Lung (tissue), 12 donors: ENCODE measurements around the gene HMGN4. TPM values are rescaled to one million over a fixed set of nuclear protein-coding genes. Genes with fewer than 3 reads are reported as not detected.
A peak's percentile ranks its signal among the peaks of the same experiment; 100 is the strongest.

Experiments
- ATAC-seq: fragments of 200-7000 bp; cut with Tn5 transposase; one replicate; pipeline ENCODE4 v1.9.1; 2020; ENCODE audit warnings: moderate number of reproducible peaks; ENCODE audit not compliant: insufficient read depth, low FRiP score
- DNase-seq, 3 donors: peaks; one replicate each; pipeline ENCODE4 v3.0.0-alpha.2; 2013 to 2017
- H3K27ac ChIP-seq, 2 donors: one replicate each; pipeline ENCODE4 v1.5.1; 2013; ENCODE audit warnings: mild to moderate bottlenecking in 2 of 2, moderate library complexity in 2 of 2, control low read depth in 1 of 2, inconsistent platforms in 1 of 2, low read depth in 1 of 2, low read length in 1 of 2
- H3K27me3 ChIP-seq, 3 donors: one replicate each; pipeline ENCODE4 v1.5.1; 2013; ENCODE audit warnings: low read length in 2 of 3; ENCODE audit not compliant: control insufficient read depth in 3 of 3, insufficient read depth in 3 of 3
- H3K36me3 ChIP-seq, 4 donors: one replicate each; pipeline ENCODE4 v1.5.1; 2013; ENCODE audit warnings: low read length in 4 of 4, mild to moderate bottlenecking in 1 of 4, moderate library complexity in 1 of 4; ENCODE audit not compliant: control insufficient read depth in 4 of 4, insufficient read depth in 4 of 4
- H3K4me1 ChIP-seq, 5 donors: one replicate each; pipeline ENCODE4 v1.5.1; 2013; ENCODE audit warnings: low read length in 5 of 5, mild to moderate bottlenecking in 2 of 5, moderate library complexity in 1 of 5; ENCODE audit not compliant: control insufficient read depth in 5 of 5, insufficient read depth in 5 of 5
- H3K4me3 ChIP-seq: one replicate; pipeline ENCODE4 v1.5.1; 2013; ENCODE audit warnings: mild to moderate bottlenecking, control low read depth, moderate library complexity
- H3K9ac ChIP-seq, 2 donors: one replicate each; pipeline ENCODE4 v1.5.1; 2013; ENCODE audit warnings: low read length in 2 of 2, control low read depth in 1 of 2; ENCODE audit not compliant: insufficient read depth in 1 of 2
- H3K9me3 ChIP-seq, 4 donors: one replicate each; pipeline ENCODE4 v1.5.1; 2013; ENCODE audit warnings: low read length in 3 of 4, mild to moderate bottlenecking in 1 of 4, moderate library complexity in 1 of 4; ENCODE audit not compliant: control insufficient read depth in 4 of 4, insufficient read depth in 3 of 4
- WGBS, 2 donors: extraction: QIAGEN DNeasy Blood & Tissue Kit; methylation state at CpG; one replicate each; pipeline ENCODE4 v1.1.7; 2013; 5-methylcytosine and 5-hydroxymethylcytosine counted together
- polyA plus RNA-seq, 2 donors: library from polyadenylated mRNA; stranded (reverse); fragments of 200-250 nt; gene quantifications; one replicate each; pipeline ENCODE4 v1.2.1, GENCODE V29; 2013
- total RNA-seq, 2 donors: library from RNA; depleted of rRNA in 1 of 2; stranded (reverse); fragments of >200 nt in 1 of 2; gene quantifications; one replicate each; pipeline ENCODE4 v1.2.1, GENCODE V29; 2014 to 2021
- TF ChIP-seq, protein P1 (sequence below): IDR thresholded peaks from 2 replicates; pipeline ENCODE4 v1.5.1; 2012; ENCODE audit warnings: mild to moderate bottlenecking; ENCODE audit errors: control extremely low read depth, extremely low read depth
- donor health status: control.
- donor health status: control.
- donor health status: Bipolar disorder and iron deficiency.
- donor health status: healthy.
- donor health status: DM: yes; HTN: yes; CAD: no.

Gene HMGN4
- total and polyA plus RNA-seq, 4 donors: 16.1 to 73.3 (median 54.2) TPM

DNA sequence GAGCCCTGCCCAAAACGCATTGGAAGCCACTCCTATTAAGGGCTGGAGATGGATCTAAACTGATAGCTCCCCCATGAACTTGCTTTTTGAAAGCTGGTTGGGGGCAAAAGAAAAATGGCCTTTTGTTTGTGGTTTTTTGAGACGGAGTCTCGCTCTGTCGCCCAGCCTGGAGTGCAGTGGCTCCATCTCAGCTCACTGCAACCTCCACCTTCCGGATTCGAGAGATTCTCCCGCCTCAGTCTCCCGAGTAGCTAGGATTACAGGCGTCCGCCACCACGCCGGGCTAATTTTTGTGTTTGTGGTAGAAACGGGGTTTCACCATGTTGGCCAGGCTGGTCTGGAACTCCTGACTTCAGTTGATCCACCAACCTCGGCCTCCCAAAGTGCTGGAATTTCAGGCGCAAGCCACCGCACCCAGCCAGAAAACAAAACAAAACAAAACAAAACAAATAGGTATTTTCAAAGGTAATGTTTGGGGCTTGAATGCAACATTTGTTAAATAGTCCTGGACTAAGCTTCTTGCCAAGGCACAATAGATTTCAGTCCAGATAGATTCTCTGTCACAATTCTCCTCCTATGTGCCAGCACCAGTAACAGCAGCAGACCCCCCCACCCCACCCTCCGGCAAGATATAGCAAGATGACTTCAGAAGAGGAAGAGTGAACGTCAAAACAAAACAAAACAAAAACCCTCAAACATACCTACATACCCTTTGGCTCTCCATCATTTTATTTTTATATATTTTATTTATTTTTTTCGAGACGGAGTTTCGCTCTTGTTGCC, 32.1 kb downstream of the HMGN4 start:
- TF ChIP-seq, protein P1, sequence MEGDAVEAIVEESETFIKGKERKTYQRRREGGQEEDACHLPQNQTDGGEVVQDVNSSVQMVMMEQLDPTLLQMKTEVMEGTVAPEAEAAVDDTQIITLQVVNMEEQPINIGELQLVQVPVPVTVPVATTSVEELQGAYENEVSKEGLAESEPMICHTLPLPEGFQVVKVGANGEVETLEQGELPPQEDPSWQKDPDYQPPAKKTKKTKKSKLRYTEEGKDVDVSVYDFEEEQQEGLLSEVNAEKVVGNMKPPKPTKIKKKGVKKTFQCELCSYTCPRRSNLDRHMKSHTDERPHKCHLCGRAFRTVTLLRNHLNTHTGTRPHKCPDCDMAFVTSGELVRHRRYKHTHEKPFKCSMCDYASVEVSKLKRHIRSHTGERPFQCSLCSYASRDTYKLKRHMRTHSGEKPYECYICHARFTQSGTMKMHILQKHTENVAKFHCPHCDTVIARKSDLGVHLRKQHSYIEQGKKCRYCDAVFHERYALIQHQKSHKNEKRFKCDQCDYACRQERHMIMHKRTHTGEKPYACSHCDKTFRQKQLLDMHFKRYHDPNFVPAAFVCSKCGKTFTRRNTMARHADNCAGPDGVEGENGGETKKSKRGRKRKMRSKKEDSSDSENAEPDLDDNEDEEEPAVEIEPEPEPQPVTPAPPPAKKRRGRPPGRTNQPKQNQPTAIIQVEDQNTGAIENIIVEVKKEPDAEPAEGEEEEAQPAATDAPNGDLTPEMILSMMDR: no peak
- ATAC-seq: no peak
- no peaks in the 10 kb centered on the region for H3K36me3 ChIP-seq
- no peaks in the 10 kb centered on the region for H3K9me3 ChIP-seq
- 81 to 86% methylated on average over 21 of the region's 21 CpGs for WGBS, 2 donors
- H3K4me1 ChIP-seq: no peaks in the 10 kb centered on the region
- DNase-seq: no peak
- H3K4me3 ChIP-seq: no peak overlapping the region
- H3K27me3 ChIP-seq: peaks cover 0 to 13% (median 10%) of the 10 kb centered on the region in 3 donors
- no peak overlapping the region for H3K9ac ChIP-seq
- no peak overlapping the region for H3K27ac ChIP-seq

DNA sequence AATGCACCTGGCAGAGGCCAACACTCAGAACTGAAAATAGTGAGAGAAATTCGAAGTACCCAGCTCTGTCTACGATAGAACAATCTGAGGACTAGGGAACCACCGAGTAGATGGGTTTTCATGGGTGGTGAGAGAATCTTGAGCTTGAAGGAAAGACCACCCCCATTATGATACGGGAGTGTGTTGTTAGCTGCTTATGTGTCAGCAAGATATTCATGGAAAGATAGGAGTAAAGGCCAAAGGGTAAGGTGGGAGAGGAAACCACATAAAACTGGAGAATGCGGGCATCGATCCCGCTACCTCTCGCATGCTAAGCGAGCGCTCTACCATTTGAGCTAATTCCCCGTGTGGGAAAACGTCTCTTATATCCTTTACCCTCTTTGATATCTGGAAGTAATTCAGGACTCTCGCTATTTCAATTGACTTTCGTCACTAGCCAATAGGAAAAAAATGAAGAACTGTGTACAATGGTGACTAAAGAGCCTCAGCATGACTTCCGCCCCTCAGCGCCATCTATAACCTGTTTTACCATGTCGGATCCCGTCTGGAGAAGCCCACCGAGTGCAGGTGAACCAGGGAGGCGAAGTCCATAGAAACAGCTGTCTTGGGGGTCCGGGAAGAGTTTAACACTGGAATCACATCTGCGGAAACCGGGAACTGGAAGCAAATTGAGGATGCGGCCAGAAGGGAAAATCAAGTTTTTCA, 33.6 kb downstream of the HMGN4 start:
- ATAC-seq: peak; percentile 66
- peak overlapping the region in 1 of 2 donors; percentile 79 for H3K27ac ChIP-seq
- peaks cover 0 to 28% (median 24%) of the 10 kb centered on the region in 3 donors for H3K27me3 ChIP-seq
- no peaks in the 10 kb centered on the region for H3K4me1 ChIP-seq
- H3K9ac ChIP-seq: peak overlapping the region; percentile 38 to 67
- H3K4me3 ChIP-seq: peak overlapping the region; percentile 47
- H3K36me3 ChIP-seq: no peaks in the 10 kb centered on the region
- TF ChIP-seq, protein P1: no peak
- peak; percentile 75 to 92 (median 89) for DNase-seq
- 4 to 6% methylated on average over 24 of the region's 24 CpGs for WGBS, 2 donors
- H3K9me3 ChIP-seq: no peaks in the 10 kb centered on the region

DNA sequence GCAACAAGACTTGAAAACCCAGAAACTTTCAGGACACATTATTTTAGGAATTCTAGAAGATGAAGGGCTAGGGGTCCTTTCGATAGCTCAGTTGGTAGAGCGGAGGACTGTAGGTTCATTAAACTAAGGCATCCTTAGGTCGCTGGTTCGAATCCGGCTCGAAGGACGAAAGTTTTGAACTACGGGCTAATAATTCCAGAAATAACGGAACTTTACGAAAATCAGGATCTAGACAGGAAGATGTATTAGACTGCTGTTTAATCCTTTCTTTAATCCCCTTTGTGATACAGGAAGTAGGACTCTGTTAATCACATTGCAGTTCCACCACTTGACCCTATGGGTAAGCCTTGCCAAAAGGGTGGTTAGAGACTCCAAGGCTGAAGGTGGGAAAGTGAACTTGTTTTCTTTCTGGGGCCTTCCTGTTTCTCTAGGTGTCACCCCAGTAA, 37.4 kb downstream of the HMGN4 start:
- ATAC-seq: no peak
- no peak overlapping the region for H3K27ac ChIP-seq
- TF ChIP-seq, protein P1: no peak
- no peak overlapping the region for H3K9ac ChIP-seq
- DNase-seq: no peak
- no peak overlapping the region for H3K4me3 ChIP-seq
- peaks cover 0 to 43% (median 38%) of the 10 kb centered on the region in 3 donors for H3K27me3 ChIP-seq
- no peaks in the 10 kb centered on the region for H3K36me3 ChIP-seq
- 66 to 71% methylated on average over 10 of the region's 10 CpGs for WGBS, 2 donors
- H3K9me3 ChIP-seq: peaks cover 0 to 6% (median 0%) of the 10 kb centered on the region in 4 donors
- peaks cover 0 to 3% (median 0%) of the 10 kb centered on the region in 5 donors for H3K4me1 ChIP-seq
